ENCODE measurements around the gene TP53I11. TPM values are rescaled to one million over a fixed set of nuclear protein-coding genes. Genes with fewer than 3 reads are reported as not detected.

The TP53I11 gene
- 3.9 and 4.4 TPM in 2 replicates for total RNA-seq

GRCh38 chr11:44950625-44951476 is at the start of gene TP53I11:
TSS of gene TP53I11 (minus strand) at chr11:44950883. CDS start at chr11:44938335, 12,548 bp downstream.

Other genes with a start within 250 kb of the TP53I11 start
- gene TSPAN18, start 223.9 kb downstream of the TP53I11 start, total RNA-seq: 0.68 and 0.92 TPM in 2 replicates
- 3.8 and 4.0 TPM in 2 replicates for gene PRDM11, start 195.8 kb upstream of the TP53I11 start, total RNA-seq